ENCODE results near the gene VPS13D.

Gene VPS13D

DNA sequence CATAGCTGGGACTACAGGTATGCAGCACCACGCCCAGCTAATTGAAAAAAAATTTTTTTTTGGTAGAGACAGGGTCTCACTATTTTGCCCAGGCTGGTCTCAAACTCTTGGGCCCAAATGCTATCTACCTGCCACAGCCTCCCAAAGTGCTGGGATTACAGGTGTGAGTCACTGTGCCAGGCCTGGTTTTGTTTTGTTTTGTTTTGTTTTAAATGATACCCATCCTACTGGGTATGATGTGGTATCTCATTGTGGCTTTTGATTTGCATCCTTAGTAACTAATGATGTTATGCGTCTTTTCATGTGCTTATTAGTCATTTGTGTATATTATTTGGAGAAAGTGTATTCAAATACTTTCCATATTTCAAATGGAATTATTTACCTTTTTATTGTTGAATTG lies 142.3 kb downstream of the VPS13D start:
- no peak overlapping the region for H2AFZ ChIP-seq (ENCODE audit: low read depth)
- no peaks in the 10 kb centered on the region for H3K27me3 ChIP-seq (ENCODE audit: insufficient read depth, low read depth)
- no peak overlapping the region for H3K4me2 ChIP-seq
- H3K9ac ChIP-seq = no peak overlapping the region
- H3K27ac ChIP-seq = no peak overlapping the region
- no peaks in the 10 kb centered on the region for H3K79me2 ChIP-seq (ENCODE audit: insufficient read depth, low read depth)
- no peaks in the 10 kb centered on the region for H3K36me3 ChIP-seq (ENCODE audit: insufficient read depth)
- H3K4me1 ChIP-seq (ENCODE audit: low read depth, poor library complexity, severe bottlenecking) = no peaks in the 10 kb centered on the region
- TF ChIP-seq, protein P1, sequence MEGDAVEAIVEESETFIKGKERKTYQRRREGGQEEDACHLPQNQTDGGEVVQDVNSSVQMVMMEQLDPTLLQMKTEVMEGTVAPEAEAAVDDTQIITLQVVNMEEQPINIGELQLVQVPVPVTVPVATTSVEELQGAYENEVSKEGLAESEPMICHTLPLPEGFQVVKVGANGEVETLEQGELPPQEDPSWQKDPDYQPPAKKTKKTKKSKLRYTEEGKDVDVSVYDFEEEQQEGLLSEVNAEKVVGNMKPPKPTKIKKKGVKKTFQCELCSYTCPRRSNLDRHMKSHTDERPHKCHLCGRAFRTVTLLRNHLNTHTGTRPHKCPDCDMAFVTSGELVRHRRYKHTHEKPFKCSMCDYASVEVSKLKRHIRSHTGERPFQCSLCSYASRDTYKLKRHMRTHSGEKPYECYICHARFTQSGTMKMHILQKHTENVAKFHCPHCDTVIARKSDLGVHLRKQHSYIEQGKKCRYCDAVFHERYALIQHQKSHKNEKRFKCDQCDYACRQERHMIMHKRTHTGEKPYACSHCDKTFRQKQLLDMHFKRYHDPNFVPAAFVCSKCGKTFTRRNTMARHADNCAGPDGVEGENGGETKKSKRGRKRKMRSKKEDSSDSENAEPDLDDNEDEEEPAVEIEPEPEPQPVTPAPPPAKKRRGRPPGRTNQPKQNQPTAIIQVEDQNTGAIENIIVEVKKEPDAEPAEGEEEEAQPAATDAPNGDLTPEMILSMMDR (conservative IDR thresholded peaks at IDR 0.05; ENCODE audit: low read depth, low read length) = no peak
- no peak overlapping the region for H3K4me3 ChIP-seq (IDR thresholded peaks at IDR 0.05; ENCODE audit: insufficient read depth, low read depth, low read length)
- H4K20me1 ChIP-seq (ENCODE audit: insufficient read depth) = no peaks in the 10 kb centered on the region

DNA sequence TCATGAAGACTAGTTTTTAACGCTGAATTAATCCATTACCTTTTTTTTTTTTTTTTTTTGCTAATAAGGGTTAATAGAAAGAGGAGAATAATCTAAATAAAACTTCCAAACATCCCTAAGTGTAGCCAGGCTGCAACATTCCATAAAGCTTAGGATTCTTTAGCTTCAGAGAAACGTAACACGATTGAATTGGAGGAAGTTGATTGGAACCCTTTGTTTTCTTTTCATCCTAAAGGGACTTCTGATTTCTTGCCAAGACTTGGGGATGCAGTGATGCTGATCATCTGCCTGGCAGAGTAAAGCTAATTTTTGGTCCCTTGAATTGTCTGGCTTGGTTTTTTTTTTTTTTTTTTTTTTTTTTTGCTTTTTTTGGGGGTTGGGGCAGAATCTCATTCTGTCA lies 142.9 kb downstream of the VPS13D start:
- no peaks in the 10 kb centered on the region for H3K36me3 ChIP-seq (ENCODE audit: insufficient read depth)
- TF ChIP-seq, protein P1 (conservative IDR thresholded peaks at IDR 0.05; ENCODE audit: low read depth, low read length) = no peak
- H3K27ac ChIP-seq = no peak overlapping the region
- H3K4me3 ChIP-seq (IDR thresholded peaks at IDR 0.05; ENCODE audit: insufficient read depth, low read depth, low read length) = no peak overlapping the region
- H3K4me1 ChIP-seq (ENCODE audit: low read depth, poor library complexity, severe bottlenecking) = no peaks in the 10 kb centered on the region
- no peak overlapping the region for H3K4me2 ChIP-seq
- H3K9ac ChIP-seq = no peak overlapping the region
- no peaks in the 10 kb centered on the region for H3K79me2 ChIP-seq (ENCODE audit: insufficient read depth, low read depth)
- no peaks in the 10 kb centered on the region for H4K20me1 ChIP-seq (ENCODE audit: insufficient read depth)
- H2AFZ ChIP-seq (ENCODE audit: low read depth) = no peak overlapping the region
- H3K27me3 ChIP-seq (ENCODE audit: insufficient read depth, low read depth) = no peaks in the 10 kb centered on the region

DNA sequence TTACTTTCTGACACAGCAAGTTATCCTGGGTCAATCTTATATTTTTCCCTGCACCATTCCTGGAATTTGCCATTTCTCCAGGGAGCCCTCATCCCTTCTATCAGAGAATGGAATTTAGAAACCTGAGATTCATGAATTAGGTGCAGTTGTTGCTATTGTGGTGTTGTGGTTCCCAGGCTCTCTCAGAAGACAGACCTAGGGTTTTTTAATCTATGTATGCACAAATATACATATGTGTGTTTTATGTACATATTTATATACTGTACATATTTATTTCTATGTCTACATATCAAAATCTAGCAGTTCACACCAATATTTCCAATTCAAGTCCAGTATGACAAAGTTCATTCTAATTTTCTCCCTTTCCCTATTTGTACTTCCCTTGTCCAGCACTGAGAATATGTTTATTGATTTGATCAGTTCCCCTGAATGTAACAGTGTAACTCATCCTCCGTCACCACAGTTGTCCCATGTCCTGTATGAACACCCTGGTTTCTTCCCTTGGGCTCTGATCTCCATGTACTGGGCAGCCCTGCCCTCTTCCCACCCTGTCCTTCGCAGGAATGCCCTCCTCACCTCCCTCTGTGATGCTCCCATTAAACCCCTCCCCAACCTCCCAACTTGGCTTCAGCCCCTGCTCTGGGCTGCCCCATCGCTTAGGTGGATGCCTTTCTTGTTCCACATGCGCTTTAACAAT lies 145.5 kb downstream of the VPS13D start:
- Histone ChIP-seq H3K36me3 (ENCODE audit: insufficient read depth) (no peaks in the 10 kb centered on the region), H3K27ac (no peak overlapping the region), H3K4me3 (IDR thresholded peaks at IDR 0.05; ENCODE audit: insufficient read depth, low read depth, low read length) (no peak overlapping the region), H4K20me1 (ENCODE audit: insufficient read depth) (no peaks in the 10 kb centered on the region), H3K4me2 (no peak overlapping the region), H2AFZ (ENCODE audit: low read depth) (no peak overlapping the region), H3K79me2 (ENCODE audit: insufficient read depth, low read depth) (no peaks in the 10 kb centered on the region), H3K4me1 (ENCODE audit: low read depth, poor library complexity, severe bottlenecking) (no peaks in the 10 kb centered on the region), H3K9ac (no peak overlapping the region), H3K27me3 (ENCODE audit: insufficient read depth, low read depth) (no peaks in the 10 kb centered on the region)
- TF ChIP-seq, protein P1 (conservative IDR thresholded peaks at IDR 0.05; ENCODE audit: low read depth, low read length) = no peak

DNA sequence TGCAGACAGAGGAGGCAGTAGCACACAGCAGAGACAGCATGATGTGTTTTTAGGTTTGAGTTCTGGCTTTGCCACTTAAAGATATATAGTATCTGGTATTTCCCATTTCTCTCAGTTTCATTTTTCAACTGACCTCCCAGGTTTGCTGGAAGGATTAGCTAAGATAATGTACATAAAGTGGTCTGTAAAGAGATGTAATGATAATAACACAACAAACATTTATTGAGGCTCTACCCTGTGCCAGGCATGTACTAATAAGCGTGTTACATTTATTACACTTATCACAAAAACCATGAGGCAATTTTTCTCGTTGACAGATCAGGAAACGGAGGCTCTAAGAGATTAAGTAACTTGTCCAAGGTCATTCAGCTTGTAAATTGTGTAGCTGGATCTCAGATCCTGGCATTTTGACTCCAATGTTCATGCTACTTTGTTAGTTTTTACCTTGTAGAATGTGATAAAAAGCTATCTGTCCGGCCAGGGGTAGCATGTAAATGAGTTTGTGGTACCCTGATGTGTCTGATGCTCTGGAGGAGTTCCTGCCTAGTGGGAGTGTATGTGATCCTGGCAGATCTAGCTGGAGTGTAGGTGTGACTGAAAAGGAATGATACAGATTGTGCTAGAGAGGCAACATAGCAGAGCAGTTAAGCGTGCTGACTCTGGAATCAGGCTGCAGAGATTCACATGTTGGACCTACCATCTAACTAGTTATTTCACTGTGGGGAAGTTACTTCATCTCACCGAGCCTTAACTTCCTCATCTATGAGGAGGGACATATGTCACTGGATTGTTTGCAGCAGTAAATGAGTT lies 146.6 kb downstream of the VPS13D start:
- Histone ChIP-seq H3K4me1 (ENCODE audit: low read depth, poor library complexity, severe bottlenecking) (no peaks in the 10 kb centered on the region), H3K27ac (no peak overlapping the region)

More for the DNA sequence above, 146.6 kb downstream of the VPS13D start:
- Histone ChIP-seq H3K79me2 (ENCODE audit: insufficient read depth, low read depth) (no peaks in the 10 kb centered on the region), H2AFZ (ENCODE audit: low read depth) (no peak overlapping the region), H3K4me3 (IDR thresholded peaks at IDR 0.05; ENCODE audit: insufficient read depth, low read depth, low read length) (no peak overlapping the region), H3K36me3 (ENCODE audit: insufficient read depth) (no peaks in the 10 kb centered on the region), H4K20me1 (ENCODE audit: insufficient read depth) (no peaks in the 10 kb centered on the region), H3K9ac (no peak overlapping the region), H3K27me3 (ENCODE audit: insufficient read depth, low read depth) (no peaks in the 10 kb centered on the region), H3K4me2 (no peak overlapping the region)
- TF ChIP-seq, protein P1 (conservative IDR thresholded peaks at IDR 0.05; ENCODE audit: low read depth, low read length) = no peak
